Hematopoietic multipotent progenitor cell treated with erythropoietin and hydrocortisone succinate and interleukin-3 and kit ligand, for 4 days (in vitro differentiated cells): ENCODE measurements around the gene KRT85.
"Not testable (repeated sequence)": the region's sequence is repeated elsewhere in the genome, so short reads cannot be mapped to it uniquely, and the experiment has no call there.

ENCODE experiments used
- DNase-seq: peaks from one replicate; pipeline ENCODE4 v3.0.0-alpha.2; 2015

KRT85 gene

GRCh38 chr12:52347551-52348510, 19.4 kb downstream of the KRT85 start:
- no peak for DNase-seq

- DNase-seq, result no peak
Observed at GRCh38 chr12:52347016-52347415, 20.3 kb downstream of the KRT85 start.

- DNase-seq, result no peak
Observed at GRCh38 chr12:52346593-52346992, 20.7 kb downstream of the KRT85 start.

- DNase-seq, result not testable (repeated sequence)
Observed at GRCh38 chr12:52345041-52345440, 22.2 kb downstream of the KRT85 start.

- DNase-seq, result no peak
Observed at GRCh38 chr12:52344111-52344510, 23.2 kb downstream of the KRT85 start.

- DNase-seq, result no peak
Observed at GRCh38 chr12:52343550-52343949, 23.7 kb downstream of the KRT85 start.

GRCh38 chr12:52342781-52343490, 24.3 kb downstream of the KRT85 start:
- DNase-seq, result no peak

- DNase-seq, result no peak
Observed at GRCh38 chr12:52341066-52341580, 26.2 kb downstream of the KRT85 start.

GRCh38 chr12:52338241-52338960, 28.9 kb downstream of the KRT85 start:
- no peak for DNase-seq

- DNase-seq, result no peak
Observed at GRCh38 chr12:52337054-52337453, 30.2 kb downstream of the KRT85 start.

GRCh38 chr12:52336641-52337040, 30.6 kb downstream of the KRT85 start:
- no peak for DNase-seq

GRCh38 chr12:52335598-52336262, 31.6 kb downstream of the KRT85 start:
- no peak for DNase-seq

GRCh38 chr12:52334185-52334584, 33.1 kb downstream of the KRT85 start:
- no peak for DNase-seq

GRCh38 chr12:52333321-52333720, 34.0 kb downstream of the KRT85 start:
- DNase-seq, result no peak

GRCh38 chr12:52332381-52332780, 34.9 kb downstream of the KRT85 start:
- no peak for DNase-seq

GRCh38 chr12:52331833-52332232, 35.4 kb downstream of the KRT85 start:
- no peak for DNase-seq

GRCh38 chr12:52331039-52331438, 36.2 kb downstream of the KRT85 start:
- DNase-seq, result no peak

GRCh38 chr12:52327830-52328500, 39.3 kb downstream of the KRT85 start:
- DNase-seq, result no peak

- DNase-seq, result peak; percentile 93
Observed at GRCh38 chr12:52327052-52327829, 40.0 kb downstream of the KRT85 start.

- DNase-seq, result no peak
Observed at GRCh38 chr12:52324153-52324444, 43.2 kb downstream of the KRT85 start.

GRCh38 chr12:52323416-52324152, 43.7 kb downstream of the KRT85 start:
- DNase-seq, result no peak
